Measurements from ENCODE around the gene XXYLT1. TPM values are rescaled to one million over a fixed set of nuclear protein-coding genes. Genes with fewer than 3 reads are reported as not detected.

The XXYLT1 gene
- total RNA-seq, 4 donors from 2014 or later: 7.5 to 19.4 (median 10.6) TPM

GRCh38 chr3:195163719-195164572, 107.0 kb downstream of the XXYLT1 start:
- TF ChIP-seq, protein P1, sequence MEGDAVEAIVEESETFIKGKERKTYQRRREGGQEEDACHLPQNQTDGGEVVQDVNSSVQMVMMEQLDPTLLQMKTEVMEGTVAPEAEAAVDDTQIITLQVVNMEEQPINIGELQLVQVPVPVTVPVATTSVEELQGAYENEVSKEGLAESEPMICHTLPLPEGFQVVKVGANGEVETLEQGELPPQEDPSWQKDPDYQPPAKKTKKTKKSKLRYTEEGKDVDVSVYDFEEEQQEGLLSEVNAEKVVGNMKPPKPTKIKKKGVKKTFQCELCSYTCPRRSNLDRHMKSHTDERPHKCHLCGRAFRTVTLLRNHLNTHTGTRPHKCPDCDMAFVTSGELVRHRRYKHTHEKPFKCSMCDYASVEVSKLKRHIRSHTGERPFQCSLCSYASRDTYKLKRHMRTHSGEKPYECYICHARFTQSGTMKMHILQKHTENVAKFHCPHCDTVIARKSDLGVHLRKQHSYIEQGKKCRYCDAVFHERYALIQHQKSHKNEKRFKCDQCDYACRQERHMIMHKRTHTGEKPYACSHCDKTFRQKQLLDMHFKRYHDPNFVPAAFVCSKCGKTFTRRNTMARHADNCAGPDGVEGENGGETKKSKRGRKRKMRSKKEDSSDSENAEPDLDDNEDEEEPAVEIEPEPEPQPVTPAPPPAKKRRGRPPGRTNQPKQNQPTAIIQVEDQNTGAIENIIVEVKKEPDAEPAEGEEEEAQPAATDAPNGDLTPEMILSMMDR (IDR thresholded peaks at IDR 0.05; ENCODE audit: low read depth): no peak

DNA sequence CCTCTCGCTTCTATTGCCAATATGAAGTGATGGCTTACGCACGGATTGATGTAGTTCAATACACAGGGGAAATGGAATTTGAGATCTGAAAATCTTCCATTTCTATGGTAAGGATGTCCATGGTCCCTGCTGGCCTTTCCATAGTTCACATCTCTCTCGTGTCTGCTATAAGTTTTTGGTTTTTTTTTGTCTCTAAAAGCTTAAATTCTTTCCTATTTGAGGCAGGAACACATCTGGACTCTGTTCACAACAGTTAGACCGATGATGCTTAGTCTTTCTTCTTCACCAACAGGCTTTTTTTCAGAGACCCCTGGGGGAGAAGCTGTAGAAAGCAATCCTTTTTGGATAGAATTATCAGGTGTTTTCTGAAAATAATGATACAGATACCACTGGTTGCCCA, 108.1 kb downstream of the XXYLT1 start:
- TF ChIP-seq, protein P1 (IDR thresholded peaks at IDR 0.05; ENCODE audit: low read depth): no peak

DNA sequence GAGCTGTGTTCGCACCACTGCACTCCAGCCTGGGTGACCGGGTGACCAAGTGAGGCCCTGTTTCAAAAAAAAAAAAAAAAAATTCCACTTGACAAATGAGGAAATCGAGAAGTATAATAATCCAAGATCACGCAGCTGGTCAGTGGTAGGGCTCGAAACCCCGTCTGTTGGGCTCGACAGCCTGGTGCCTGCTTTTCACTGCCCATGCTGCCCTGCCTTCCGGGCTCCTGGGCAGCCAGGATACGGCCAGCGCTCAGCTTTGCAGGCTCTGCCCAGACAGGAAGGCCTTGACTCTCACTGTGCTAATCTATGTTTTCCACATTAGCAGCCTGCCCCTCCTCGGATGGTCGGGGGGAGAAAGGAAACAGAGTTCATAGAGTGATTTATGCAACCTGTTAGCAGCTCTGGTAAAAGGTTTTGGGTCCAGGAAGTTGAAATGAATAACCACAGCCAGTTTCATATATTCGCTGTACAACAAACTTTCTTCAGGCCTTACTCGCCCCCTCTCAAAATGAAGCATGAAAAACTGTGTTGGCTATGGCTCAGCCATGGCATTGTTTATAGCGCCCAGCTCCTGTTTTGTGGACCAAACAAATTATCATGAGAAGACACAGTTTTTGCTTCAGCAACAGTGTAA, 108.8 kb downstream of the XXYLT1 start:
- TF ChIP-seq, protein P1 (IDR thresholded peaks at IDR 0.05; ENCODE audit: low read depth): no peak

DNA sequence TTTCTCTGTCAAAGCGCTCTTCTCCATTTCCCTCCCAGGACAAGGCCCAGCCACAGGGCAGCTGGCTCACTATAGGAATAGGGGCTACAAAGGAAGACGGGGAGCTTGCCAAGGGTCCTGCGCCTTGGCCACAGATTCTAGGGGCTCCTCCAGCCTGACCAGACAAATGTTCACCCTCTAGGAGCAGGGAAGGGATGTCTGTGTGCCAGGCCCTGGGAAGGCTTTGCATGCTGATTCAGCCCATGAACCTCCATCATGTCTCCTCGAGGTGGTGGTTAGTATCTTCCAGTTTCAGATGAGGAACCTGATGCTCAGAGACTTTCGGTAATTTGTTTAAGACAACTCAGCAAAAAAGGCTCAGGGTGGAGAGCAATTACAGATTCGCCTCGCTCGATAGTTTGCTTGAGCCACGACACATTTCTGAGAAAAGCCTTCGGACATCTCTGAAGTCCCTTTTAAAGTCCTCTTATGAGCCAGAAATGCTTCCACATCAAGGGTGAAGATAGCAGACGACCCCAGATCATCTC, 110.0 kb downstream of the XXYLT1 start:
- TF ChIP-seq, protein P1 (IDR thresholded peaks at IDR 0.05; ENCODE audit: low read depth): no peak

- TF ChIP-seq, protein P1 (IDR thresholded peaks at IDR 0.05; ENCODE audit: low read depth): no peak
Observed at GRCh38 chr3:195160257-195160898, 110.6 kb downstream of the XXYLT1 start.

DNA sequence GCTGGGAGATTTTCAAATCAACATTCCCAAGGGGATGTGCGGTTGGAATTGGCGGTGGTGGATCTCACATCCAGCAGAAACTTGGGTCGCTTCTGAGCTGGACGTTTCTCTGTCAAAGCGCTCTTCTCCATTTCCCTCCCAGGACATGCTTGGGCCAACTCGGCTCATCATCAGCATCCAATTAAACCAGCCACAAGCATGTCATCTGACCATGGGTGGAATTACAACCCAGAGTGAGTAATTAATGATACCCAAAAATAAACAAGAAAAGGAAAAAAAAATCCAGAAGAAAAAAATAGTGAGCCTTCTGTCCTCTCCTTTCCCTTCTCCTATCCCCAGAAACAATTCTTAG, 111.2 kb downstream of the XXYLT1 start:
- TF ChIP-seq, protein P1 (IDR thresholded peaks at IDR 0.05; ENCODE audit: low read depth): no peak
